IMR-90 (cell line): ENCODE data around the gene AHDC1. TPM values are rescaled to one million over a fixed set of nuclear protein-coding genes. Genes with fewer than 3 reads are reported as not detected.

Experiments used
- ATAC-seq: fragments of 200-7000 bp; cut with Tn5 transposase; 2 replicates; pipeline ENCODE4 v1.9.1; 2020; ENCODE audit warnings: low read depth, mild to moderate bottlenecking, moderate library complexity
- BruUV-seq: library from RNA; stranded (reverse); fragments of 400-500 nt; replicated peaks from 2 replicates; lab custom pipeline; 2021; lab: Mats Ljungman, UMichigan
- CTCF ChIA-PET: fragments of 300-600 bp; formaldehyde crosslinking; extraction: SDS; loops from one replicate; lab custom pipeline; 2021; ENCODE audit warnings: antibody characterized with exemption; lab: Yijun Ruan, JAX
- POLR2A ChIA-PET: fragments of 300-600 bp; sonication (Branson Sonifier 250); formaldehyde crosslinking; loops from one replicate; lab custom pipeline; 2022; ENCODE audit warnings: antibody characterized with exemption; ENCODE audit not compliant: unreplicated experiment; lab: Charles Lee
- DNase-seq: peaks from one replicate; pipeline ENCODE4 v3.0.0; 2013
- H2AFZ ChIP-seq: replicated peaks from 2 replicates; pipeline ENCODE3; 2013; ENCODE audit warnings: low read length, mild to moderate bottlenecking; ENCODE audit not compliant: poor library complexity
- H2AK5ac ChIP-seq: 2 replicates; pipeline ENCODE4 v1.6.1; 2013; ENCODE audit warnings: low read depth, low read length, inconsistent platforms
- H2AK9ac ChIP-seq: replicated peaks from 2 replicates; pipeline ENCODE3; 2013; ENCODE audit warnings: mild to moderate bottlenecking, low read depth, low read length, moderate library complexity; ENCODE audit not compliant: poor library complexity
- H2BK120ac ChIP-seq: 2 replicates; pipeline ENCODE4 v1.6.1; 2013; ENCODE audit warnings: low read depth, low read length, inconsistent platforms
- H2BK15ac ChIP-seq: 3 replicates; pipeline ENCODE4 v1.6.1; 2013; ENCODE audit warnings: low read depth, low read length, inconsistent platforms
- H2BK20ac ChIP-seq: 2 replicates; pipeline ENCODE4 v1.6.1; 2013; ENCODE audit warnings: low read depth, mild to moderate bottlenecking, inconsistent platforms, low read length, moderate library complexity
- H2BK5ac ChIP-seq: 2 replicates; pipeline ENCODE4 v1.6.1; 2013; ENCODE audit warnings: mild to moderate bottlenecking, low read depth, low read length, inconsistent platforms; ENCODE audit not compliant: poor library complexity, severe bottlenecking
- H3K14ac ChIP-seq: replicated peaks from 2 replicates; pipeline ENCODE4 v1.6.1; 2013; ENCODE audit warnings: low read depth, low read length, inconsistent platforms
- H3K18ac ChIP-seq: 2 replicates; pipeline ENCODE4 v1.6.1; 2013; ENCODE audit warnings: low read depth, low read length, control low read depth
- H3K23ac ChIP-seq: 2 replicates; pipeline ENCODE4 v1.6.1; 2013; ENCODE audit warnings: low read depth, low read length, inconsistent platforms
- H3K27ac ChIP-seq: 2 replicates; pipeline ENCODE4 v1.5.1; 2013; ENCODE audit warnings: mild to moderate bottlenecking, control low read depth, low read length; ENCODE audit not compliant: insufficient read depth
- H3K27me3 ChIP-seq: 2 replicates; pipeline ENCODE4 v1.6.1; 2013; ENCODE audit warnings: low read length; ENCODE audit not compliant: control insufficient read depth, insufficient read depth
- H3K36me3 ChIP-seq: 2 replicates; pipeline ENCODE4 v1.6.1; 2013; ENCODE audit warnings: low read length, mixed read lengths; ENCODE audit not compliant: control insufficient read depth, insufficient read depth
- H3K4ac ChIP-seq: 2 replicates; pipeline ENCODE4 v1.6.1; 2013; ENCODE audit warnings: low read depth, low read length, inconsistent platforms
- H3K4me1 ChIP-seq: 2 replicates; pipeline ENCODE4 v1.6.1; 2013; ENCODE audit warnings: low read length, mixed read lengths; ENCODE audit not compliant: control insufficient read depth, insufficient read depth
- H3K4me2 ChIP-seq: 2 replicates; pipeline ENCODE4 v1.6.1; 2013; ENCODE audit warnings: low read depth, mild to moderate bottlenecking, control low read depth, low read length, moderate library complexity
- H3K4me3 ChIP-seq: 2 replicates; pipeline ENCODE4 v1.5.1; 2013; ENCODE audit warnings: low read depth, mild to moderate bottlenecking, control low read depth, low read length, moderate library complexity; ENCODE audit not compliant: insufficient read depth
- H3K56ac ChIP-seq: 2 replicates; pipeline ENCODE4 v1.6.1; 2013; ENCODE audit warnings: low read length, inconsistent platforms; ENCODE audit not compliant: insufficient read depth; ENCODE audit errors: extremely low read depth
- H3K79me1 ChIP-seq, 2 experiments: 2 replicates each; pipeline ENCODE4 v1.6.1; 2013; ENCODE audit warnings: low read length in 2 of 2, inconsistent platforms in 1 of 2, low read depth in 1 of 2
- H3K9ac ChIP-seq: 2 replicates; pipeline ENCODE4 v1.6.1; 2013; ENCODE audit warnings: low read depth, low read length, control low read depth
- H3K9me1 ChIP-seq: 2 replicates; pipeline ENCODE4 v1.6.1; 2013; ENCODE audit warnings: low read length, inconsistent platforms; ENCODE audit not compliant: insufficient read depth
- H3K9me3 ChIP-seq: 2 replicates; pipeline ENCODE4 v1.6.1; 2013; ENCODE audit warnings: low read length; ENCODE audit not compliant: control insufficient read depth, insufficient read depth
- H4K20me1 ChIP-seq: 2 replicates; pipeline ENCODE4 v1.6.1; 2013; ENCODE audit warnings: low read length, inconsistent platforms; ENCODE audit not compliant: insufficient read depth
- H4K5ac ChIP-seq: 2 replicates; pipeline ENCODE4 v1.6.1; 2013; ENCODE audit warnings: mild to moderate bottlenecking, low read depth, low read length, control low read depth
- H4K8ac ChIP-seq, 2 experiments: 2 replicates each; pipeline ENCODE4 v1.6.1; 2013; ENCODE audit warnings: low read depth in 2 of 2, low read length in 2 of 2, control low read depth in 1 of 2, inconsistent platforms in 1 of 2
- H4K91ac ChIP-seq: 2 replicates; pipeline ENCODE4 v1.6.1; 2013; ENCODE audit warnings: low read depth, low read length, inconsistent platforms; ENCODE audit not compliant: insufficient read depth
- CEBPB ChIP-seq: IDR thresholded peaks from 2 replicates; pipeline ENCODE4 v1.6.1; 2012; ENCODE audit warnings: low read depth, low read length, improper control_type of control experiment
- CHD1 ChIP-seq: IDR thresholded peaks from 2 replicates; pipeline ENCODE4 v1.6.1; 2012; ENCODE audit warnings: low read depth, low read length, improper control_type of control experiment
- MAZ ChIP-seq: IDR thresholded peaks from 2 replicates; pipeline ENCODE4 v1.6.1; 2012; ENCODE audit warnings: low read depth, mild to moderate bottlenecking, low read length, improper control_type of control experiment, moderate library complexity, borderline replicate concordance
- RAD21 ChIP-seq: IDR thresholded peaks from 2 replicates; pipeline ENCODE4 v1.6.1; 2012; ENCODE audit warnings: low read length, improper control_type of control experiment
- SMC3 ChIP-seq: fragments of 150-350 bp; IDR thresholded peaks from 2 replicates; pipeline ENCODE4 v1.6.1; 2016; ENCODE audit warnings: low read depth, mild to moderate bottlenecking, antibody characterized with exemption, low read length, moderate library complexity
- WGBS, 2 experiments: methylation state at CpG; one replicate each; pipeline versions ENCODE4 v1.1.5 to v1.1.7; 2013; ENCODE audit warnings: missing lambda C conversion rate in 2 of 2; ENCODE audit not compliant: insufficient read length in 1 of 2; ENCODE audit errors: extremely low coverage in 2 of 2; 5-methylcytosine and 5-hydroxymethylcytosine counted together
- dilution Hi-C: fragments of 300-500 bp; cut with HindIII; formaldehyde crosslinking; loops from one replicate; pipeline ENCODE4 v1.14.3; 2018; ENCODE audit warnings: low sequenced_read_pairs; ENCODE audit not compliant: unreplicated experiment
- in situ Hi-C: fragments of 300-500 bp; cut with MboI; formaldehyde crosslinking; loops from 3 replicates; pipeline ENCODE4 v1.14.3; 2019; ENCODE audit warnings: low sequenced_read_pairs, inconsistent platforms, mixed read lengths
- intact Hi-C: fragments of 100-400 bp; cut with micrococcal nuclease; formaldehyde crosslinking; loops from 2 replicates; pipeline ENCODE4 v1.10.0; 2022
- polyA plus RNA-seq, 3 experiments: library from polyadenylated mRNA; depleted of rRNA; stranded (reverse); fragments of >200 nt; gene quantifications; 2 replicates each; pipeline ENCODE4 v1.2.3, GENCODE V29; 2012; ENCODE audit warnings: low replicate concordance in 1 of 3
- total RNA-seq: library from RNA; depleted of rRNA; stranded (reverse); fragments of >200 nt; gene quantifications from 2 replicates; pipeline ENCODE4 v1.2.3, GENCODE V29; 2012
- TF ChIP-seq, protein P1 (sequence below): fragments of 150-350 bp; IDR thresholded peaks from 2 replicates; pipeline ENCODE4 v1.6.1; 2017; ENCODE audit warnings: mild to moderate bottlenecking, antibody characterized with exemption, low read length, low read depth
- TF ChIP-seq, protein P2 (sequence below): conservative IDR thresholded peaks from 2 replicates; pipeline ENCODE4 v1.5.1; 2012; ENCODE audit warnings: mild to moderate bottlenecking, low read depth, low read length, improper control_type of control experiment

Gene AHDC1
- total and polyA plus RNA-seq, 2 of the 4 experiments (the other 2 are of a cell fraction) = 2.0 to 11.6 TPM

DNA sequence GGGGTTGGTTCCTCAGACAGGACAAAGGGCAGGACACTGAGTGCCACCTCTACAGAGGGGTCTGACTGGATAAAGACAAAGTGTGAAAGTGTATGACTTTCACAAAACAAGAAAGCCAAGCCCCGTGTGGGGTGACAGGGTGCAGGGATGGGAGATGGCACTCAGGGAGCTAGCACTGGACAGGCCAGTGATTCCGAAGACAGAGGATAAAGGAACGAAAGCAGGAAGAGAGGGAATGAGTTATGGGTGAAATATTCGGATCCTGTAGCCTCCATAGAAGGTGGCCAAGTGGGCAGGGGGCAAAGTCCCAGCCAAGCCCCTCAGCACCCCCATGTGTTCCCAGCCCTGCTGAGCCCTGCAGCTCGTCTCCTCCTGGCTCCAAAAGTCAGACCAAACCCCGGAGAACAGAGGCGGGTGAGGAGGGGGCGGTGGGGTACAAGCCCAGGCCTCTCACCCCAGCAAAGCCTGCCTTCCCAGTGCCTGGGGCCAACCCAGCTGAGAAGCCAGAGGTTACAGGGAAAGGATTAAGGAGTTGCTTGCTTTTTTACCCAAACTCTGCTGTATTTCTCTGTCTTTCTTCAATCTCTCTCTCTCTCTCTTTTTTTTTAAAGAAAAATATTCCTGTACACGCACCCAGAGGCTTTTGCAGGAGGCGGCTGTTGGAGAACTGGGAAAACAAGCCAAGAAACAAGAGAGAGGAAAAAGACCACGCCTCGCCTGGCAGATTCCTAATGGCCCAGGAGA lies 99.9 kb downstream of the AHDC1 start:
- no peaks in the 10 kb centered on the region for H3K36me3 ChIP-seq
- intact Hi-C loops (no loop called here), in situ Hi-C loops (no loop called here), dilution Hi-C loops (no loop called here)
- TF ChIP-seq, protein P1, sequence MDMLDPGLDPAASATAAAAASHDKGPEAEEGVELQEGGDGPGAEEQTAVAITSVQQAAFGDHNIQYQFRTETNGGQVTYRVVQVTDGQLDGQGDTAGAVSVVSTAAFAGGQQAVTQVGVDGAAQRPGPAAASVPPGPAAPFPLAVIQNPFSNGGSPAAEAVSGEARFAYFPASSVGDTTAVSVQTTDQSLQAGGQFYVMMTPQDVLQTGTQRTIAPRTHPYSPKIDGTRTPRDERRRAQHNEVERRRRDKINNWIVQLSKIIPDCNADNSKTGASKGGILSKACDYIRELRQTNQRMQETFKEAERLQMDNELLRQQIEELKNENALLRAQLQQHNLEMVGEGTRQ = no peak
- TF ChIP-seq CHD1 (no peak), CEBPB (no peak), SMC3 (no peak), MAZ (no peak), RAD21 (no peak)
- TF ChIP-seq, protein P2, sequence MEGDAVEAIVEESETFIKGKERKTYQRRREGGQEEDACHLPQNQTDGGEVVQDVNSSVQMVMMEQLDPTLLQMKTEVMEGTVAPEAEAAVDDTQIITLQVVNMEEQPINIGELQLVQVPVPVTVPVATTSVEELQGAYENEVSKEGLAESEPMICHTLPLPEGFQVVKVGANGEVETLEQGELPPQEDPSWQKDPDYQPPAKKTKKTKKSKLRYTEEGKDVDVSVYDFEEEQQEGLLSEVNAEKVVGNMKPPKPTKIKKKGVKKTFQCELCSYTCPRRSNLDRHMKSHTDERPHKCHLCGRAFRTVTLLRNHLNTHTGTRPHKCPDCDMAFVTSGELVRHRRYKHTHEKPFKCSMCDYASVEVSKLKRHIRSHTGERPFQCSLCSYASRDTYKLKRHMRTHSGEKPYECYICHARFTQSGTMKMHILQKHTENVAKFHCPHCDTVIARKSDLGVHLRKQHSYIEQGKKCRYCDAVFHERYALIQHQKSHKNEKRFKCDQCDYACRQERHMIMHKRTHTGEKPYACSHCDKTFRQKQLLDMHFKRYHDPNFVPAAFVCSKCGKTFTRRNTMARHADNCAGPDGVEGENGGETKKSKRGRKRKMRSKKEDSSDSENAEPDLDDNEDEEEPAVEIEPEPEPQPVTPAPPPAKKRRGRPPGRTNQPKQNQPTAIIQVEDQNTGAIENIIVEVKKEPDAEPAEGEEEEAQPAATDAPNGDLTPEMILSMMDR = no peak
- peak overlapping the region; percentile 54 for H3K9ac ChIP-seq
- peak overlapping the region; percentile 19 for H2BK5ac ChIP-seq
- H2AFZ ChIP-seq = peak overlapping the region; percentile 92
- H3K9me1 ChIP-seq = peaks cover 4% of the 10 kb centered on the region; the same call in 1 of the 2 replicates
- peak overlapping the region; percentile 86 for H3K4ac ChIP-seq
- peak overlapping the region; percentile 75 for H2BK120ac ChIP-seq
- peak overlapping the region; percentile 94 for H2AK9ac ChIP-seq
- H2AK5ac ChIP-seq = peak overlapping the region; percentile 6; the same call in 1 of the 2 replicates
- no TSS peak for BruUV-seq
- H3K4me2 ChIP-seq = no peak overlapping the region; the same call in 1 of the 2 replicates
- CTCF ChIA-PET = interaction anchor here (1.2 kb wide), 1 partner anchor 8 kb away, joined by 3 read pairs; no protein-coding TSS in a partner anchor
- no peaks in the 10 kb centered on the region for H3K79me1 ChIP-seq
- peak overlapping the region; percentile 50 for H3K14ac ChIP-seq
- POLR2A ChIA-PET = interaction anchor here (0.5 kb wide), 1 partner anchor 85 kb away, joined by 7 read pairs; no protein-coding TSS in a partner anchor
- peak overlapping the region; percentile 22 for H2BK20ac ChIP-seq
- peak overlapping the region; percentile 52; the same call in 1 of the 2 replicates for H3K27ac ChIP-seq
- peak; percentile 35 for DNase-seq
- peak overlapping the region; percentile 92 for H4K5ac ChIP-seq
- H4K20me1 ChIP-seq = no peaks in the 10 kb centered on the region
- H3K4me1 ChIP-seq = peaks cover 15% of the 10 kb centered on the region
- ATAC-seq = peak; percentile 33
- no peak overlapping the region for H3K4me3 ChIP-seq
- H3K27me3 ChIP-seq = no peaks in the 10 kb centered on the region
- peak overlapping the region; percentile 77 for H4K91ac ChIP-seq
- peak overlapping the region; percentile 35 for H3K56ac ChIP-seq
- H4K8ac ChIP-seq = peak overlapping the region; percentile 91 to 96
- no peaks in the 10 kb centered on the region for H3K9me3 ChIP-seq
- WGBS, 2 experiments = 57% methylated on average over 3 of the region's 12 CpGs; no CpG with 5 or more reads in 1 of the 2 experiments
- peak overlapping the region; percentile 8; the same call in 1 of the 2 replicates for H3K18ac ChIP-seq
- peak overlapping the region; percentile 81; the same call in 2 of the 3 replicates for H2BK15ac ChIP-seq
- H3K23ac ChIP-seq = peak overlapping the region; percentile 6; the same call in 1 of the 2 replicates
